ENCODE measurements around the gene FOXK2. TPM values are rescaled to one million over a fixed set of nuclear protein-coding genes. Genes with fewer than 3 reads are reported as not detected.

FOXK2 gene
- total and polyA plus RNA-seq, 2 donors (not counting 3 experiments of a cell fraction or from before 2014, with no cell fraction given), result 33.4 to 79.3 TPM

GRCh38 chr17:82492643-82493225, 26.8 kb upstream of the FOXK2 start:
- peaks cover 6% of the 10 kb centered on the region for H3K4me1 ChIP-seq (ENCODE audit: control insufficient read depth, extremely low read depth, insufficient read depth, low read length)
- TF ChIP-seq EZH2 (IDR thresholded peaks at IDR 0.05; ENCODE audit: borderline replicate concordance, low read depth, low read length, severe bottlenecking) (no peak), MYC (IDR thresholded peaks at IDR 0.05; ENCODE audit: low read depth, low read length) (no peak), GATA2 (IDR thresholded peaks at IDR 0.05; ENCODE audit: insufficient read depth, insufficient read length, low read depth, low read length) (no peak), MAX (IDR thresholded peaks at IDR 0.05; ENCODE audit: insufficient read depth, insufficient read length) (no peak), FOS (IDR thresholded peaks at IDR 0.05; ENCODE audit: borderline replicate concordance, insufficient read depth, low read length) (no peak), POLR2A (IDR thresholded peaks at IDR 0.05; ENCODE audit: low read depth, low read length) (no peak), CTCF (IDR thresholded peaks at IDR 0.05; ENCODE audit: extremely low read depth in 1 of 2, insufficient read depth in 1 of 2, low read depth in 1 of 2, low read length in 2 of 2) (no peak), POLR2AphosphoS5 (IDR thresholded peaks at IDR 0.05; ENCODE audit: insufficient read depth, low read depth, low read length) (no peak), JUN (IDR thresholded peaks at IDR 0.05; ENCODE audit: borderline replicate concordance, insufficient read depth, insufficient read length, low read depth) (no peak)
- H3K36me3 ChIP-seq (ENCODE audit: control insufficient read depth in 2 of 2, extremely low read depth in 1 of 2, insufficient read depth in 2 of 2, low read length in 2 of 2), result peaks cover 0 to 6% of the 10 kb centered on the region in 2 experiments
- ChIA-PET POLR2A (no interaction called here), CTCF (interaction anchor here (0.6 to 3.4 kb wide), 2 partner anchors 37 to 61 kb away, joined by 3 to 18 read pairs; no protein-coding TSS in a partner anchor)
- no peak overlapping the region for H3K4me3 ChIP-seq (replicated peaks in 1 of 3; ENCODE audit: insufficient read depth in 1 of 3, low read depth in 1 of 3, low read length in 3 of 3)
- H2AFZ ChIP-seq (ENCODE audit: low read depth, low read length), result no peak overlapping the region
- dilution Hi-C loops (cut with MboI; ENCODE audit: extremely low pct_ligation_motif_present, low sequenced_read_pairs), result no loop called here
- no peaks in the 10 kb centered on the region for H3K9me3 ChIP-seq (replicated peaks; ENCODE audit: control insufficient read depth, insufficient read depth, low read length)
- H3K79me2 ChIP-seq (ENCODE audit: control insufficient read depth, insufficient read depth, low read length), result no peaks in the 10 kb centered on the region
- H3K9ac ChIP-seq (replicated peaks; ENCODE audit: extremely low read depth, insufficient read depth, low read length), result no peak overlapping the region
- H4K20me1 ChIP-seq (replicated peaks; ENCODE audit: control insufficient read depth, extremely low read depth, insufficient read depth, low read length), result no peaks in the 10 kb centered on the region
- no peak overlapping the region for H3K4me2 ChIP-seq (ENCODE audit: insufficient read depth, low read length)
- no peaks in the 10 kb centered on the region for H3K27me3 ChIP-seq (ENCODE audit: control insufficient read depth in 2 of 2, insufficient read depth in 2 of 2, low read length in 2 of 2)
- intact Hi-C loops (cut with micrococcal nuclease), result no loop called here
- no TSS peak for BruUV-seq (replicated peaks)
- H3K9me1 ChIP-seq (replicated peaks; ENCODE audit: control insufficient read depth, extremely low read depth, insufficient read depth, low read length), result no peaks in the 10 kb centered on the region
- FAIRE-seq, result no peak
- no peak for DNase-seq (ENCODE audit: low read depth, low spot score)
- H3K27ac ChIP-seq (ENCODE audit: insufficient read depth, low read depth, low read length), result no peak overlapping the region

All from endothelial cell of umbilical vein (primary cell).